IMR-90 (cell line): Measurements from ENCODE around the gene ADH5. TPM values are rescaled to one million over a fixed set of nuclear protein-coding genes. Genes with fewer than 3 reads are reported as not detected.

Source experiments
- ATAC-seq: fragments of 200-7000 bp; cut with Tn5 transposase; 2 replicates; pipeline ENCODE4 v1.9.1; 2020; ENCODE audit warnings: low read depth, mild to moderate bottlenecking, moderate library complexity
- BruUV-seq: library from RNA; stranded (reverse); fragments of 400-500 nt; replicated peaks from 2 replicates; lab custom pipeline; 2021; lab: Mats Ljungman, UMichigan
- CTCF ChIA-PET: fragments of 300-600 bp; formaldehyde crosslinking; extraction: SDS; loops from one replicate; lab custom pipeline; 2021; ENCODE audit warnings: antibody characterized with exemption; lab: Yijun Ruan, JAX
- POLR2A ChIA-PET: fragments of 300-600 bp; sonication (Branson Sonifier 250); formaldehyde crosslinking; loops from one replicate; lab custom pipeline; 2022; ENCODE audit warnings: antibody characterized with exemption; ENCODE audit not compliant: unreplicated experiment; lab: Charles Lee
- DNase-seq: peaks from one replicate; pipeline ENCODE4 v3.0.0; 2013
- H2AFZ ChIP-seq: replicated peaks from 2 replicates; pipeline ENCODE3; 2013; ENCODE audit warnings: low read length, mild to moderate bottlenecking; ENCODE audit not compliant: poor library complexity
- H2AK5ac ChIP-seq: 2 replicates; pipeline ENCODE4 v1.6.1; 2013; ENCODE audit warnings: low read depth, low read length, inconsistent platforms
- H2AK9ac ChIP-seq: replicated peaks from 2 replicates; pipeline ENCODE3; 2013; ENCODE audit warnings: mild to moderate bottlenecking, low read depth, low read length, moderate library complexity; ENCODE audit not compliant: poor library complexity
- H2BK120ac ChIP-seq: 2 replicates; pipeline ENCODE4 v1.6.1; 2013; ENCODE audit warnings: low read depth, low read length, inconsistent platforms
- H2BK15ac ChIP-seq: 3 replicates; pipeline ENCODE4 v1.6.1; 2013; ENCODE audit warnings: low read depth, low read length, inconsistent platforms
- H2BK20ac ChIP-seq: 2 replicates; pipeline ENCODE4 v1.6.1; 2013; ENCODE audit warnings: low read depth, mild to moderate bottlenecking, inconsistent platforms, low read length, moderate library complexity
- H2BK5ac ChIP-seq: 2 replicates; pipeline ENCODE4 v1.6.1; 2013; ENCODE audit warnings: mild to moderate bottlenecking, low read depth, low read length, inconsistent platforms; ENCODE audit not compliant: poor library complexity, severe bottlenecking
- H3K14ac ChIP-seq: replicated peaks from 2 replicates; pipeline ENCODE4 v1.6.1; 2013; ENCODE audit warnings: low read depth, low read length, inconsistent platforms
- H3K18ac ChIP-seq: 2 replicates; pipeline ENCODE4 v1.6.1; 2013; ENCODE audit warnings: low read depth, low read length, control low read depth
- H3K23ac ChIP-seq: 2 replicates; pipeline ENCODE4 v1.6.1; 2013; ENCODE audit warnings: low read depth, low read length, inconsistent platforms
- H3K27ac ChIP-seq: 2 replicates; pipeline ENCODE4 v1.5.1; 2013; ENCODE audit warnings: mild to moderate bottlenecking, control low read depth, low read length; ENCODE audit not compliant: insufficient read depth
- H3K27me3 ChIP-seq: 2 replicates; pipeline ENCODE4 v1.6.1; 2013; ENCODE audit warnings: low read length; ENCODE audit not compliant: control insufficient read depth, insufficient read depth
- H3K36me3 ChIP-seq: 2 replicates; pipeline ENCODE4 v1.6.1; 2013; ENCODE audit warnings: low read length, mixed read lengths; ENCODE audit not compliant: control insufficient read depth, insufficient read depth
- H3K4ac ChIP-seq: 2 replicates; pipeline ENCODE4 v1.6.1; 2013; ENCODE audit warnings: low read depth, low read length, inconsistent platforms
- H3K4me1 ChIP-seq: 2 replicates; pipeline ENCODE4 v1.6.1; 2013; ENCODE audit warnings: low read length, mixed read lengths; ENCODE audit not compliant: control insufficient read depth, insufficient read depth
- H3K4me2 ChIP-seq: 2 replicates; pipeline ENCODE4 v1.6.1; 2013; ENCODE audit warnings: low read depth, mild to moderate bottlenecking, control low read depth, low read length, moderate library complexity
- H3K4me3 ChIP-seq: 2 replicates; pipeline ENCODE4 v1.5.1; 2013; ENCODE audit warnings: low read depth, mild to moderate bottlenecking, control low read depth, low read length, moderate library complexity; ENCODE audit not compliant: insufficient read depth
- H3K56ac ChIP-seq: 2 replicates; pipeline ENCODE4 v1.6.1; 2013; ENCODE audit warnings: low read length, inconsistent platforms; ENCODE audit not compliant: insufficient read depth; ENCODE audit errors: extremely low read depth
- H3K79me1 ChIP-seq, 2 experiments: 2 replicates each; pipeline ENCODE4 v1.6.1; 2013; ENCODE audit warnings: low read length in 2 of 2, inconsistent platforms in 1 of 2, low read depth in 1 of 2
- H3K9ac ChIP-seq: 2 replicates; pipeline ENCODE4 v1.6.1; 2013; ENCODE audit warnings: low read depth, low read length, control low read depth
- H3K9me1 ChIP-seq: 2 replicates; pipeline ENCODE4 v1.6.1; 2013; ENCODE audit warnings: low read length, inconsistent platforms; ENCODE audit not compliant: insufficient read depth
- H3K9me3 ChIP-seq: 2 replicates; pipeline ENCODE4 v1.6.1; 2013; ENCODE audit warnings: low read length; ENCODE audit not compliant: control insufficient read depth, insufficient read depth
- H4K20me1 ChIP-seq: 2 replicates; pipeline ENCODE4 v1.6.1; 2013; ENCODE audit warnings: low read length, inconsistent platforms; ENCODE audit not compliant: insufficient read depth
- H4K5ac ChIP-seq: 2 replicates; pipeline ENCODE4 v1.6.1; 2013; ENCODE audit warnings: mild to moderate bottlenecking, low read depth, low read length, control low read depth
- H4K8ac ChIP-seq, 2 experiments: 2 replicates each; pipeline ENCODE4 v1.6.1; 2013; ENCODE audit warnings: low read depth in 2 of 2, low read length in 2 of 2, control low read depth in 1 of 2, inconsistent platforms in 1 of 2
- H4K91ac ChIP-seq: 2 replicates; pipeline ENCODE4 v1.6.1; 2013; ENCODE audit warnings: low read depth, low read length, inconsistent platforms; ENCODE audit not compliant: insufficient read depth
- CEBPB ChIP-seq: IDR thresholded peaks from 2 replicates; pipeline ENCODE4 v1.6.1; 2012; ENCODE audit warnings: low read depth, low read length, improper control_type of control experiment
- MAFK ChIP-seq: IDR thresholded peaks from 2 replicates; pipeline ENCODE4 v1.6.1; 2012; ENCODE audit warnings: low read depth, low read length, improper control_type of control experiment
- dilution Hi-C: fragments of 300-500 bp; cut with HindIII; formaldehyde crosslinking; loops from one replicate; pipeline ENCODE4 v1.14.3; 2018; ENCODE audit warnings: low sequenced_read_pairs; ENCODE audit not compliant: unreplicated experiment
- in situ Hi-C: fragments of 300-500 bp; cut with MboI; formaldehyde crosslinking; loops from 3 replicates; pipeline ENCODE4 v1.14.3; 2019; ENCODE audit warnings: low sequenced_read_pairs, inconsistent platforms, mixed read lengths
- intact Hi-C: fragments of 100-400 bp; cut with micrococcal nuclease; formaldehyde crosslinking; loops from 2 replicates; pipeline ENCODE4 v1.10.0; 2022
- polyA plus RNA-seq, 3 experiments: library from polyadenylated mRNA; depleted of rRNA; stranded (reverse); fragments of >200 nt; gene quantifications; 2 replicates each; pipeline ENCODE4 v1.2.3, GENCODE V29; 2012; ENCODE audit warnings: low replicate concordance in 1 of 3
- total RNA-seq: library from RNA; depleted of rRNA; stranded (reverse); fragments of >200 nt; gene quantifications from 2 replicates; pipeline ENCODE4 v1.2.3, GENCODE V29; 2012

Gene ADH5
- total and polyA plus RNA-seq, 2 of the 4 experiments (the other 2 are of a cell fraction) = 140 to 178 TPM

DNA sequence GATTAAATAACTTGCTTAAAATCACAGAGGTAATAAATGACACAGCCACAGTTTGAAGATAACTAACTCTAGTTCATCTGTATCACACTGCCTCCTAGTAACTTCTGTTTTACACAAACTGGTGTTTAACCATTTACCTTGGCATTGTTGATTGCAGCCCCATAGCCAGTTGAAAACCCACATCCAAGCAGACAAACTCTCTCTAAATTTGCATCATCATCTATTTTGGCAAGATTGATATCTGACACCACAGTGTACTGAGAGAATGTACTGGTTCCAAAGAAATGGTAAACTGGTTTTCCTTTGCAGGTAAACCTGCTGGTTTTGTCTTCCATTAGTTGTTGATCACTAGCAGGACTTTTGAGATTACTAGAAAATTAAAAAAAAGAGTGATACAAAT, 47.7 kb upstream of the ADH5 start:
- Histone ChIP-seq H3K14ac (no peak overlapping the region), H3K27me3 (no peaks in the 10 kb centered on the region), H2AK5ac (no peak overlapping the region), H2BK20ac (no peak overlapping the region), H4K91ac (no peak overlapping the region), H3K4me2 (no peak overlapping the region), H3K36me3 (no peaks in the 10 kb centered on the region), H3K23ac (no peak overlapping the region), H2BK15ac (no peak overlapping the region), H4K5ac (no peak overlapping the region), H3K4me3 (no peak overlapping the region), H3K9me3 (no peaks in the 10 kb centered on the region), H2AFZ (no peak overlapping the region), H3K79me1 (no peaks in the 10 kb centered on the region), H4K8ac (no peak overlapping the region), H4K20me1 (no peaks in the 10 kb centered on the region), H2BK120ac (no peak overlapping the region), H3K56ac (no peak overlapping the region), H2AK9ac (no peak overlapping the region), H3K9ac (no peak overlapping the region), H3K9me1 (no peaks in the 10 kb centered on the region), H2BK5ac (no peak overlapping the region), H3K4me1 (no peaks in the 10 kb centered on the region), H3K18ac (no peak overlapping the region), H3K4ac (no peak overlapping the region), H3K27ac (no peak overlapping the region)
- no peak for DNase-seq
- intact Hi-C loops (no loop called here), dilution Hi-C loops (no loop called here), in situ Hi-C loops (no loop called here)
- ATAC-seq = no peak
- POLR2A ChIA-PET = no interaction called here
- no TSS peak for BruUV-seq
- TF ChIP-seq MAFK (peak; percentile 12; the same call in 1 of the 2 replicates), CEBPB (no peak)
- CTCF ChIA-PET = no interaction called here
